HCT116 (cell line): ENCODE measurements around the gene TEX47.

Source experiments
- EZH2phosphoT487 ChIP-seq: fragments of 200-600 bp; IDR thresholded peaks from 2 replicates; pipeline ENCODE4 v1.6.1; 2018; ENCODE audit warnings: antibody characterized with exemption, borderline replicate concordance
- RAD21 ChIP-seq: IDR thresholded peaks from 2 replicates; pipeline ENCODE4 v1.6.1; 2012; ENCODE audit warnings: low read depth, mild to moderate bottlenecking
- ZNF274 ChIP-seq: fragments of 200-500 bp; sonication (Bioruptor generic); IDR thresholded peaks from 2 replicates; pipeline ENCODE4 v1.6.1; 2014; ENCODE audit warnings: mild to moderate bottlenecking, low read depth, low read length, inconsistent platforms
- TF ChIP-seq, protein P1 (sequence below), 3 experiments: fragments of 200-600 bp in 1 of 3; sonication (generic) in 1 of 3; IDR thresholded peaks in 2 of 3; conservative IDR thresholded peaks in 1 of 3; 2 replicates each; pipeline ENCODE4 v1.5.1; 2012 to 2017; ENCODE audit warnings: low read depth in 2 of 3, low read length in 2 of 3, antibody characterized with exemption in 1 of 3, borderline replicate concordance in 1 of 3, control low read depth in 1 of 3, mild to moderate bottlenecking in 1 of 3, mixed read lengths in 1 of 3, mixed run types in 1 of 3, moderate library complexity in 1 of 3; ENCODE audit not compliant: insufficient read depth in 1 of 3

GRCh38 chr7:88759230-88760135 lies 36.1 kb downstream of the TEX47 start, which contains the start of gene ZNF804B:
- TF ChIP-seq EZH2phosphoT487 (no peak), RAD21 (no peak), ZNF274 (no peak)
- TF ChIP-seq, protein P1, sequence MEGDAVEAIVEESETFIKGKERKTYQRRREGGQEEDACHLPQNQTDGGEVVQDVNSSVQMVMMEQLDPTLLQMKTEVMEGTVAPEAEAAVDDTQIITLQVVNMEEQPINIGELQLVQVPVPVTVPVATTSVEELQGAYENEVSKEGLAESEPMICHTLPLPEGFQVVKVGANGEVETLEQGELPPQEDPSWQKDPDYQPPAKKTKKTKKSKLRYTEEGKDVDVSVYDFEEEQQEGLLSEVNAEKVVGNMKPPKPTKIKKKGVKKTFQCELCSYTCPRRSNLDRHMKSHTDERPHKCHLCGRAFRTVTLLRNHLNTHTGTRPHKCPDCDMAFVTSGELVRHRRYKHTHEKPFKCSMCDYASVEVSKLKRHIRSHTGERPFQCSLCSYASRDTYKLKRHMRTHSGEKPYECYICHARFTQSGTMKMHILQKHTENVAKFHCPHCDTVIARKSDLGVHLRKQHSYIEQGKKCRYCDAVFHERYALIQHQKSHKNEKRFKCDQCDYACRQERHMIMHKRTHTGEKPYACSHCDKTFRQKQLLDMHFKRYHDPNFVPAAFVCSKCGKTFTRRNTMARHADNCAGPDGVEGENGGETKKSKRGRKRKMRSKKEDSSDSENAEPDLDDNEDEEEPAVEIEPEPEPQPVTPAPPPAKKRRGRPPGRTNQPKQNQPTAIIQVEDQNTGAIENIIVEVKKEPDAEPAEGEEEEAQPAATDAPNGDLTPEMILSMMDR (IDR thresholded peaks at IDR 0.05 in 2 of 3, conservative IDR thresholded peaks at IDR 0.05 in 1 of 3; ENCODE audit: borderline replicate concordance in 1 of 3, insufficient read depth in 1 of 3, low read depth in 2 of 3, low read length in 2 of 3) = no peak
